H1 (cell line): ENCODE data around the gene FBXO17. TPM values are rescaled to one million over a fixed set of nuclear protein-coding genes. Genes with fewer than 3 reads are reported as not detected.

Experiments
- CTCF ChIA-PET: fragments of 300-600 bp; sonication (Branson Sonifier 250); formaldehyde crosslinking; loops from one replicate; lab custom pipeline; 2021; ENCODE audit not compliant: partially characterized antibody; lab: Charles Lee
- POLR2A ChIA-PET: fragments of 300-600 bp; sonication (Branson Sonifier 250); formaldehyde crosslinking; loops from one replicate; lab custom pipeline; 2021; ENCODE audit warnings: inconsistent platforms; ENCODE audit not compliant: partially characterized antibody; lab: Charles Lee
- DNase-seq, 2 experiments: peaks; one replicate each; pipeline versions ENCODE4 v3.0.0 to v3.0.0-alpha.2; 2010 to 2022; ENCODE audit warnings: low spot score in 2 of 2, low read depth in 1 of 2, mixed read lengths in 1 of 2
- FAIRE-seq: peaks from 2 replicates; lab custom pipeline; 2011; peaks lifted over from hg19 to GRCh38; lab: Jason Lieb, UNC
- H2AFZ ChIP-seq: 2 replicates; pipeline ENCODE4 v1.8.1; 2012; ENCODE audit warnings: low read length, inconsistent platforms
- H2AK5ac ChIP-seq: 2 replicates; pipeline ENCODE4 v1.6.1; 2013; ENCODE audit warnings: low read depth, low read length
- H2BK120ac ChIP-seq: replicated peaks from 2 replicates; pipeline ENCODE3; 2013; ENCODE audit warnings: low read depth, low read length, inconsistent platforms
- H2BK12ac ChIP-seq: 2 replicates; pipeline ENCODE4 v1.6.1; 2013; ENCODE audit warnings: low read depth, low read length
- H2BK15ac ChIP-seq: 2 replicates; pipeline ENCODE4 v1.6.1; 2013; ENCODE audit warnings: low read length
- H2BK20ac ChIP-seq: 2 replicates; pipeline ENCODE4 v1.6.1; 2013; ENCODE audit warnings: low read length
- H2BK5ac ChIP-seq: 2 replicates; pipeline ENCODE4 v1.6.1; 2013; ENCODE audit warnings: low read depth, low read length
- H3K14ac ChIP-seq: 2 replicates; pipeline ENCODE4 v1.6.1; 2013; ENCODE audit warnings: inconsistent platforms; ENCODE audit not compliant: insufficient read length
- H3K18ac ChIP-seq: 2 replicates; pipeline ENCODE4 v1.6.1; 2013; ENCODE audit warnings: low read length; ENCODE audit errors: extremely low read depth
- H3K23ac ChIP-seq: 2 replicates; pipeline ENCODE4 v1.6.1; 2013; ENCODE audit warnings: inconsistent platforms; ENCODE audit not compliant: insufficient read length
- H3K23me2 ChIP-seq: 2 replicates; pipeline ENCODE4 v1.6.1; 2013; ENCODE audit warnings: low read depth, low read length
- H3K27ac ChIP-seq: 2 replicates; pipeline ENCODE4 v1.6.1; 2011; ENCODE audit warnings: low read depth, low read length, inconsistent platforms
- H3K27me3 ChIP-seq, 4 experiments: replicated peaks in 1 of 4; 1 replicate in 1 of 4; 2 replicates in 3 of 4; pipeline versions ENCODE4 v1.6.1 to v1.8.1; 2011 to 2013; ENCODE audit warnings: low read length in 3 of 4, mild to moderate bottlenecking in 3 of 4, inconsistent platforms in 2 of 4, mixed read lengths in 2 of 4, moderate library complexity in 1 of 4; ENCODE audit not compliant: control insufficient read depth in 3 of 4, insufficient read depth in 3 of 4; ENCODE audit errors: extremely low read depth in 1 of 4
- H3K36me3 ChIP-seq, 4 experiments: 2 replicates each; pipeline versions ENCODE4 v1.6.1 to v1.8.1; 2011 to 2013; ENCODE audit warnings: mild to moderate bottlenecking in 4 of 4, low read length in 3 of 4, moderate library complexity in 2 of 4, control low read depth in 1 of 4, inconsistent platforms in 1 of 4; ENCODE audit not compliant: insufficient read depth in 4 of 4, control insufficient read depth in 2 of 4
- H3K4ac ChIP-seq: replicated peaks from 2 replicates; pipeline ENCODE3; 2013; ENCODE audit warnings: low read length, low read depth, mixed read lengths, inconsistent platforms; ENCODE audit not compliant: insufficient read length
- H3K4me1 ChIP-seq, 4 experiments: replicated peaks in 1 of 4; 1 replicate in 1 of 4; 2 replicates in 3 of 4; pipeline versions ENCODE4 v1.6.1 to v1.8.1; 2011 to 2013; ENCODE audit warnings: low read length in 3 of 4, inconsistent platforms in 2 of 4, mixed read lengths in 1 of 4; ENCODE audit not compliant: insufficient read depth in 4 of 4, control insufficient read depth in 3 of 4
- H3K4me2 ChIP-seq, 2 experiments: 2 replicates each; pipeline versions ENCODE4 v1.6.1 to v1.8.1; 2011 to 2013; ENCODE audit warnings: low read depth in 2 of 2, low read length in 2 of 2, control low read depth in 1 of 2, inconsistent platforms in 1 of 2, mild to moderate bottlenecking in 1 of 2; ENCODE audit not compliant: insufficient read depth in 1 of 2
- H3K4me3 ChIP-seq, 4 experiments: fragments of 200-600, 300-600 bp in 1 of 4; sonication (generic), shearing (Covaris generic), sonication (Bioruptor Twin) in 1 of 4; 2 replicates each; pipeline versions ENCODE4 v1.5.1 to v1.8.1; 2011 to 2016; ENCODE audit warnings: low read length in 4 of 4, low read depth in 3 of 4, control low read depth in 2 of 4, inconsistent platforms in 2 of 4, mild to moderate bottlenecking in 2 of 4, mixed read lengths in 1 of 4, moderate library complexity in 1 of 4; ENCODE audit not compliant: insufficient read depth in 2 of 4; ENCODE audit errors: extremely low read depth in 1 of 4
- H3K56ac ChIP-seq: replicated peaks from 2 replicates; pipeline ENCODE3; 2013; ENCODE audit warnings: low read depth, mild to moderate bottlenecking, mixed read lengths, low read length, inconsistent platforms; ENCODE audit not compliant: insufficient read length
- H3K79me1 ChIP-seq: 2 replicates; pipeline ENCODE4 v1.6.1; 2013; ENCODE audit warnings: low read depth, low read length, control low read depth
- H3K79me2 ChIP-seq, 2 experiments: 2 replicates each; pipeline versions ENCODE4 v1.6.1 to v1.8.1; 2012 to 2013; ENCODE audit warnings: low read length in 2 of 2, mild to moderate bottlenecking in 2 of 2, inconsistent platforms in 1 of 2; ENCODE audit not compliant: insufficient read depth in 2 of 2, control insufficient read depth in 1 of 2
- H3K9ac ChIP-seq, 4 experiments: replicated peaks in 1 of 4; 1 replicate in 1 of 4; 2 replicates in 3 of 4; pipeline versions ENCODE4 v1.6.1 to v1.8.1; 2011 to 2013; ENCODE audit warnings: low read depth in 3 of 4, low read length in 3 of 4, control low read depth in 2 of 4, mild to moderate bottlenecking in 2 of 4, moderate library complexity in 2 of 4, inconsistent platforms in 1 of 4; ENCODE audit errors: extremely low read depth in 1 of 4
- H3K9me3 ChIP-seq, 2 experiments: 2 replicates each; pipeline versions ENCODE4 v1.6.1 to v1.8.1; 2012 to 2013; ENCODE audit warnings: mild to moderate bottlenecking in 2 of 2, moderate library complexity in 2 of 2, control low read depth in 1 of 2, inconsistent platforms in 1 of 2, low read depth in 1 of 2, low read length in 1 of 2, mixed read lengths in 1 of 2; ENCODE audit not compliant: insufficient read depth in 2 of 2
- H4K20me1 ChIP-seq, 2 experiments: replicated peaks in 1 of 2; 2 replicates each; pipeline versions ENCODE3 to v1.8.1; 2011 to 2013; ENCODE audit warnings: inconsistent platforms in 2 of 2, low read length in 2 of 2, mild to moderate bottlenecking in 1 of 2; ENCODE audit not compliant: insufficient read depth in 2 of 2, control insufficient read depth in 1 of 2
- H4K5ac ChIP-seq: 2 replicates; pipeline ENCODE4 v1.6.1; 2013; ENCODE audit warnings: low read length, low read depth, mixed read lengths, inconsistent platforms; ENCODE audit not compliant: insufficient read length
- H4K8ac ChIP-seq: 2 replicates; pipeline ENCODE4 v1.8.0; 2013; ENCODE audit warnings: mild to moderate bottlenecking, moderate library complexity, low read length, inconsistent platforms; ENCODE audit not compliant: insufficient read depth; ENCODE audit errors: extremely low read depth
- H4K91ac ChIP-seq: replicated peaks from 2 replicates; pipeline ENCODE3; 2013; ENCODE audit warnings: low read length, mixed read lengths, inconsistent platforms; ENCODE audit not compliant: insufficient read length
- CBX5 ChIP-seq: fragments of 300-800, 300-1000 bp; sonication (generic); IDR thresholded peaks from 2 replicates; pipeline ENCODE4 v1.7.1; 2016; ENCODE audit warnings: antibody characterized with exemption, low read length, low read depth
- CREB1 ChIP-seq: IDR thresholded peaks from 2 replicates; pipeline ENCODE4 v1.6.1; 2012; ENCODE audit warnings: inconsistent platforms
- CTBP2 ChIP-seq: IDR thresholded peaks from 2 replicates; pipeline ENCODE4 v1.7.0; 2011; ENCODE audit warnings: borderline replicate concordance, mild to moderate bottlenecking, moderate library complexity, mixed read lengths, low read length; ENCODE audit not compliant: insufficient read depth, insufficient read length
- EGR1 ChIP-seq: IDR thresholded peaks from 2 replicates; pipeline ENCODE4 v1.6.1; 2011; ENCODE audit warnings: low read depth, low read length, borderline replicate concordance
- EP300 ChIP-seq, 2 experiments: IDR thresholded peaks; 1 replicate in 1 of 2; 2 replicates in 1 of 2; pipeline ENCODE4 v1.6.1; 2011 to 2012; ENCODE audit warnings: low read depth in 2 of 2, low read length in 2 of 2, mild to moderate bottlenecking in 2 of 2, borderline replicate concordance in 1 of 2, inconsistent platforms in 1 of 2, moderate library complexity in 1 of 2
- GABPA ChIP-seq: IDR thresholded peaks from 2 replicates; pipeline ENCODE4 v1.6.1; 2011; ENCODE audit warnings: mild to moderate bottlenecking, low read length, moderate library complexity, borderline replicate concordance; ENCODE audit not compliant: insufficient read depth
- JUN ChIP-seq: IDR thresholded peaks from 2 replicates; pipeline ENCODE4 v1.6.1; 2011; ENCODE audit warnings: low read depth, mild to moderate bottlenecking, improper control_type of control experiment, low read length
- KDM1A ChIP-seq: fragments of 200-600, 300-600 bp; sonication (generic); IDR thresholded peaks from 2 replicates; pipeline ENCODE4 v1.7.1; 2016; ENCODE audit warnings: mild to moderate bottlenecking, low read length, borderline replicate concordance
- KDM4A ChIP-seq: IDR thresholded peaks from one replicate; pipeline ENCODE4 v1.7.1; 2012; ENCODE audit warnings: low read depth, mild to moderate bottlenecking, moderate library complexity, low read length, inconsistent platforms; ENCODE audit not compliant: severe bottlenecking
- NANOG ChIP-seq: IDR thresholded peaks from 2 replicates; pipeline ENCODE4 v1.6.1; 2011; ENCODE audit warnings: low read length, low read depth, mild to moderate bottlenecking, inconsistent platforms; ENCODE audit not compliant: insufficient read depth, poor library complexity, severe bottlenecking
- POU5F1 ChIP-seq: IDR thresholded peaks from 2 replicates; pipeline ENCODE4 v1.6.1; 2011; ENCODE audit warnings: low read depth, mild to moderate bottlenecking, low read length, moderate library complexity
- TEAD4 ChIP-seq: IDR thresholded peaks from 2 replicates; pipeline ENCODE4 v1.6.1; 2012; ENCODE audit warnings: low read depth, low read length, inconsistent platforms, mixed read lengths
- WGBS, 2 experiments: shearing (Covaris generic) in 1 of 2; methylation state at CpG; one replicate each; pipeline versions ENCODE4 v1.1.6 to v1.1.7; 2013 to 2015; ENCODE audit warnings: low lambda C conversion rate in 2 of 2, mixed read lengths in 2 of 2, inconsistent platforms in 1 of 2, low coverage in 1 of 2, missing lambda C conversion rate in 1 of 2; ENCODE audit not compliant: insufficient replicate concordance in 2 of 2, insufficient coverage in 1 of 2, insufficient read length in 1 of 2; ENCODE audit errors: extremely low coverage in 1 of 2, missing lambda C conversion rate in 1 of 2; 5-methylcytosine and 5-hydroxymethylcytosine counted together
- polyA plus RNA-seq, 7 experiments: library from polyadenylated mRNA; depleted of rRNA in 3 of 7; stranded (reverse) in 5 of 7; unstranded in 2 of 7; fragments of >200 nt in 5 of 7; fragments of 200-250 nt in 2 of 7; gene quantifications; 1 replicate in 5 of 7; 2 replicates in 1 of 7; 4 replicates in 1 of 7; pipeline versions ENCODE4 v1.2.1 to v1.2.3, GENCODE V29; 2011 to 2013; ENCODE audit warnings: missing spikeins in 2 of 7, mixed read lengths in 2 of 7
- total RNA-seq: library from RNA; stranded (reverse); fragmentation: NEBNext Ultra II Directional; extraction: Animal tissue kit (Norgen Biotek cat#: 25700); gene quantifications from 2 replicates; pipeline ENCODE4 v1.2.1, GENCODE V29; 2021

Gene FBXO17
- total and polyA plus RNA-seq, 2 of the 8 experiments (the other 6 are each of a cell fraction or from before 2014, with no cell fraction given), result 11.7 to 15.3 TPM

DNA sequence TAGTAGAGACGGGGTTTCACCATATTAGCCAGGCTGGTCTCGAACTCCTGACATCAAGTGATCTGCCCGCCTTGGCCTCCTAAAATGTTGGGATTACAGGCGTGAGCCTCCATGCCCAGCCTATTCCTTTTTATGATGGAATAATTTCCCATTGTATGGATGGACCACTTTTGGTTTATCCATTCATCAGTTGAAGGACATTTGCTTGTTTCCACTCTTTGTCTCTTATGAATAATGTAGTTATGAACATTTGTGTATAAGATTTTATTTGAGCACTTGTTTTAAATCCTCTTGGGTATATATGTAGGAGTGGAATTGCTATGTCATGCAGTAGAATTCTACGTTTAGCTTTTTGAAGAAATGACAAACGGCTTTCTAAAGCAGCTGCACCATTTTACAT is 33.5 kb upstream of the FBXO17 start:
- CTCF ChIA-PET, result interaction anchor here (0.9 kb wide), 1 partner anchor 13 kb away, joined by 3 read pairs; no protein-coding TSS in a partner anchor
- Histone ChIP-seq H2BK15ac (no peak overlapping the region), H3K4me1 (0 out of 7 replicates have a peak, but pooled peaks cover 0 to 2% (median 0%) of the 10 kb centered on the region in 4 experiments), H4K5ac (no peak overlapping the region), H3K4ac (no peak overlapping the region), H3K14ac (no peak overlapping the region), H4K8ac (no peak overlapping the region), H3K18ac (no peak overlapping the region), H3K9me3 (no peaks in the 10 kb centered on the region), H3K27ac (no peak overlapping the region), H3K79me2 (no peaks in the 10 kb centered on the region), H4K20me1 (no peaks in the 10 kb centered on the region), H4K91ac (no peak overlapping the region), H2BK20ac (no peak overlapping the region), H2BK12ac (no peak overlapping the region), H2BK5ac (no peak overlapping the region), H3K79me1 (no peaks in the 10 kb centered on the region), H2BK120ac (no peak overlapping the region), H3K56ac (no peak overlapping the region), H3K23me2 (no peaks in the 10 kb centered on the region), H3K4me2 (no peak overlapping the region), H2AFZ (no peak overlapping the region), H3K23ac (no peak overlapping the region), H3K27me3 (no peaks in the 10 kb centered on the region), H3K4me3 (no peak overlapping the region), H3K36me3 (no peaks in the 10 kb centered on the region; a peak in 1 of 8 replicates), H3K9ac (no peak overlapping the region), H2AK5ac (no peak overlapping the region)
- POLR2A ChIA-PET, result no interaction called here
- DNase-seq, result no peak
- WGBS, 2 experiments, result 95% methylated on average over 6 of the region's 6 CpGs; no CpG with 5 or more reads in 1 of the 2 experiments
- no peak for FAIRE-seq
- TF ChIP-seq TEAD4 (no peak), KDM4A (no peak), EP300 (IDR thresholded peaks at IDR 0.05; ENCODE audit: borderline replicate concordance in 1 of 2, low read depth in 2 of 2, low read length in 2 of 2) (no peak), CBX5 (no peak), CREB1 (no peak), POU5F1 (no peak), KDM1A (no peak), CTBP2 (no peak), EGR1 (no peak), GABPA (no peak), NANOG (no peak), JUN (no peak)
